HepG2 (cell line): ENCODE measurements around the gene ERLEC1. TPM values are rescaled to one million over a fixed set of nuclear protein-coding genes. Genes with fewer than 3 reads are reported as not detected.
A peak's percentile ranks its signal among the peaks of the same experiment; 100 is the strongest.

ENCODE experiments used
- CBX1 ChIP-seq: IDR thresholded peaks from one replicate; pipeline ENCODE4 v1.6.1; 2016; ENCODE audit warnings: antibody characterized with exemption, low read depth
- DR1 ChIP-seq: sonication (generic); formaldehyde crosslinking; IDR thresholded peaks from 2 replicates; pipeline ENCODE4 v1.8.0; 2021; ENCODE audit warnings: mild to moderate bottlenecking, missing genetic modification reagents, inconsistent platforms
- ESRRA ChIP-seq: sonication (generic); formaldehyde crosslinking; IDR thresholded peaks from 2 replicates; pipeline ENCODE4 v1.5.1; 2020; ENCODE audit warnings: mild to moderate bottlenecking, low read depth, missing genetic modification reagents
- HOXD1 ChIP-seq: sonication (generic); formaldehyde crosslinking; IDR thresholded peaks from 2 replicates; pipeline ENCODE4 v1.5.0; 2020; ENCODE audit warnings: missing genetic modification reagents
- KDM5B ChIP-seq: sonication (generic); formaldehyde crosslinking; IDR thresholded peaks from 2 replicates; pipeline ENCODE4 v1.4.0; 2020; ENCODE audit warnings: missing genetic modification reagents, mild to moderate bottlenecking, borderline replicate concordance
- KMT2A ChIP-seq: sonication (generic); formaldehyde crosslinking; IDR thresholded peaks from 2 replicates; pipeline ENCODE4 v1.4.0; 2020; ENCODE audit warnings: missing genetic modification reagents
- POLR2AphosphoS5 ChIP-seq: IDR thresholded peaks from 2 replicates; pipeline ENCODE4 v1.6.1; 2012; ENCODE audit warnings: low read depth, low read length
- RAD51 ChIP-seq: fragments of 450-650 bp; IDR thresholded peaks from 2 replicates; pipeline ENCODE4 v1.6.1; 2016; ENCODE audit warnings: borderline replicate concordance
- YY1 ChIP-seq: IDR thresholded peaks from 2 replicates; pipeline ENCODE4 v1.6.1; 2011; ENCODE audit warnings: low read length, low read depth, moderate library complexity, mild to moderate bottlenecking; ENCODE audit not compliant: insufficient read depth, insufficient replicate concordance
- ZBTB4 ChIP-seq: sonication (generic); formaldehyde crosslinking; IDR thresholded peaks from 2 replicates; pipeline ENCODE4 v1.4.0; 2020; ENCODE audit warnings: missing genetic modification reagents, mild to moderate bottlenecking, borderline replicate concordance
- ZBTB42 ChIP-seq: sonication (generic); formaldehyde crosslinking; IDR thresholded peaks from 2 replicates; pipeline ENCODE4 v1.5.0; 2020; ENCODE audit warnings: mild to moderate bottlenecking, missing genetic modification reagents
- ZNF432 ChIP-seq: sonication (generic); formaldehyde crosslinking; IDR thresholded peaks from 2 replicates; pipeline ENCODE4 v1.5.0; 2020; ENCODE audit warnings: missing genetic modification reagents, mild to moderate bottlenecking, borderline replicate concordance
- ZSCAN21 ChIP-seq: sonication (generic); formaldehyde crosslinking; IDR thresholded peaks from 2 replicates; pipeline ENCODE4 v1.8.0; 2022; ENCODE audit warnings: mild to moderate bottlenecking, missing genetic modification reagents, moderate library complexity, borderline replicate concordance
- polyA plus RNA-seq, 8 experiments: library from polyadenylated mRNA; depleted of rRNA in 3 of 8; stranded (reverse) in 7 of 8; unstranded in 1 of 8; fragments of >200 nt; fragmentation: Illumina TruSeq in 4 of 8; extraction: Trizol in 4 of 8; gene quantifications; 2 replicates each; pipeline versions ENCODE4 v1.2.1 to v1.2.3, GENCODE V29; 2011 to 2016; ENCODE audit warnings: low read depth in 4 of 8, missing spikeins in 1 of 8, mixed read lengths in 1 of 8; ENCODE audit not compliant: insufficient read depth in 1 of 8
- total RNA-seq, 5 experiments: library from RNA; depleted of rRNA; stranded (reverse); fragments of >200 nt; fragmentation: Illumina TruSeq; extraction: Trizol; gene quantifications; 2 replicates each; pipeline ENCODE4 v1.2.3, GENCODE V29; 2016; ENCODE audit warnings: low read depth in 1 of 5
- TF ChIP-seq, protein P1 (sequence below): sonication (generic); formaldehyde crosslinking; IDR thresholded peaks from 2 replicates; pipeline ENCODE4 v1.8.0; 2022; ENCODE audit warnings: mild to moderate bottlenecking, missing genetic modification reagents, borderline replicate concordance
- TF ChIP-seq, protein P2 (sequence below): sonication (generic); formaldehyde crosslinking; IDR thresholded peaks from 2 replicates; pipeline ENCODE4 v1.4.0; 2020; ENCODE audit warnings: mild to moderate bottlenecking, missing genetic modification reagents
- TF ChIP-seq, protein P3 (sequence below): sonication (generic); formaldehyde crosslinking; IDR thresholded peaks from 2 replicates; pipeline ENCODE4 v1.8.0; 2022; ENCODE audit warnings: mild to moderate bottlenecking, missing genetic modification reagents; ENCODE audit not compliant: insufficient replicate concordance
- TF ChIP-seq, protein P4 (sequence below): sonication (generic); formaldehyde crosslinking; IDR thresholded peaks from 2 replicates; pipeline ENCODE4 v1.4.0; 2020; ENCODE audit warnings: missing genetic modification reagents

ERLEC1 gene
- total and polyA plus RNA-seq, 2 of the 13 experiments (the other 11 are each of a cell fraction or from before 2014, with no cell fraction given) = 87.3 to 88.4 TPM

GRCh38 chr2:53829273-53829979 is 42.6 kb downstream of the ERLEC1 start (continued):
- TF ChIP-seq ZBTB4 (CRISPR knock-in tag) (peak; percentile 36; the same call in 1 of the 2 replicates), ESRRA (CRISPR knock-in tag) (no peak), YY1 (no peak), RAD51 (no peak), HOXD1 (CRISPR knock-in tag) (no peak), CBX1 (no peak), KDM5B (0 out of 2 replicates have a peak, but pooled peaks have one; percentile 35), KMT2A (no peak), DR1 (CRISPR knock-in tag) (no peak), POLR2AphosphoS5 (no peak), ZSCAN21 (CRISPR knock-in tag) (no peak), ZNF432 (CRISPR knock-in tag) (no peak), ZBTB42 (CRISPR knock-in tag) (no peak)
- TF ChIP-seq, protein P1, sequence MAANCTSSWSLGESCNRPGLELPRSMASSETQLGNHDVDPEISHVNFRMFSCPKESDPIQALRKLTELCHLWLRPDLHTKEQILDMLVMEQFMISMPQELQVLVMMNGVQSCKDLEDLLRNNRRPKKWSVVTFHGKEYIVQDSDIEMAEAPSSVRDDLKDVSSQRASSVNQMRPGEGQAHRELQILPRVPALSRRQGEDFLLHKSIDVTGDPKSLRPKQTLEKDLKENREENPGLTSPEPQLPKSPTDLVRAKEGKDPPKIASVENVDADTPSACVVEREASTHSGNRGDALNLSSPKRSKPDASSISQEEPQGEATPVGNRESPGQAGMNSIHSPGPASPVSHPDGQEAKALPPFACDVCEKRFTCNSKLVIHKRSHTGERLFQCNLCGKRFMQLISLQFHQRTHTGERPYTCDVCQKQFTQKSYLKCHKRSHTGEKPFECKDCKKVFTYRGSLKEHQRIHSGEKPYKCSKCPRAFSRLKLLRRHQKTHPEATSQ = no peak
- TF ChIP-seq, protein P2, sequence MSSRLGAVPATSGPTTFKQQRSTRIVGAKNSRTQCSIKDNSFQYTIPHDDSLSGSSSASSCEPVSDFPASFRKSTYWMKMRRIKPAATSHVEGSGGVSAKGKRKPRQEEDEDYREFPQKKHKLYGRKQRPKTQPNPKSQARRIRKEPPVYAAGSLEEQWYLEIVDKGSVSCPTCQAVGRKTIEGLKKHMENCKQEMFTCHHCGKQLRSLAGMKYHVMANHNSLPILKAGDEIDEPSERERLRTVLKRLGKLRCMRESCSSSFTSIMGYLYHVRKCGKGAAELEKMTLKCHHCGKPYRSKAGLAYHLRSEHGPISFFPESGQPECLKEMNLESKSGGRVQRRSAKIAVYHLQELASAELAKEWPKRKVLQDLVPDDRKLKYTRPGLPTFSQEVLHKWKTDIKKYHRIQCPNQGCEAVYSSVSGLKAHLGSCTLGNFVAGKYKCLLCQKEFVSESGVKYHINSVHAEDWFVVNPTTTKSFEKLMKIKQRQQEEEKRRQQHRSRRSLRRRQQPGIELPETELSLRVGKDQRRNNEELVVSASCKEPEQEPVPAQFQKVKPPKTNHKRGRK (CRISPR knock-in tag) = peak; percentile 42; the same call in 1 of the 2 replicates
- TF ChIP-seq, protein P3, sequence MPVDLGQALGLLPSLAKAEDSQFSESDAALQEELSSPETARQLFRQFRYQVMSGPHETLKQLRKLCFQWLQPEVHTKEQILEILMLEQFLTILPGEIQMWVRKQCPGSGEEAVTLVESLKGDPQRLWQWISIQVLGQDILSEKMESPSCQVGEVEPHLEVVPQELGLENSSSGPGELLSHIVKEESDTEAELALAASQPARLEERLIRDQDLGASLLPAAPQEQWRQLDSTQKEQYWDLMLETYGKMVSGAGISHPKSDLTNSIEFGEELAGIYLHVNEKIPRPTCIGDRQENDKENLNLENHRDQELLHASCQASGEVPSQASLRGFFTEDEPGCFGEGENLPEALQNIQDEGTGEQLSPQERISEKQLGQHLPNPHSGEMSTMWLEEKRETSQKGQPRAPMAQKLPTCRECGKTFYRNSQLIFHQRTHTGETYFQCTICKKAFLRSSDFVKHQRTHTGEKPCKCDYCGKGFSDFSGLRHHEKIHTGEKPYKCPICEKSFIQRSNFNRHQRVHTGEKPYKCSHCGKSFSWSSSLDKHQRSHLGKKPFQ (CRISPR knock-in tag) = no peak
- TF ChIP-seq, protein P4, sequence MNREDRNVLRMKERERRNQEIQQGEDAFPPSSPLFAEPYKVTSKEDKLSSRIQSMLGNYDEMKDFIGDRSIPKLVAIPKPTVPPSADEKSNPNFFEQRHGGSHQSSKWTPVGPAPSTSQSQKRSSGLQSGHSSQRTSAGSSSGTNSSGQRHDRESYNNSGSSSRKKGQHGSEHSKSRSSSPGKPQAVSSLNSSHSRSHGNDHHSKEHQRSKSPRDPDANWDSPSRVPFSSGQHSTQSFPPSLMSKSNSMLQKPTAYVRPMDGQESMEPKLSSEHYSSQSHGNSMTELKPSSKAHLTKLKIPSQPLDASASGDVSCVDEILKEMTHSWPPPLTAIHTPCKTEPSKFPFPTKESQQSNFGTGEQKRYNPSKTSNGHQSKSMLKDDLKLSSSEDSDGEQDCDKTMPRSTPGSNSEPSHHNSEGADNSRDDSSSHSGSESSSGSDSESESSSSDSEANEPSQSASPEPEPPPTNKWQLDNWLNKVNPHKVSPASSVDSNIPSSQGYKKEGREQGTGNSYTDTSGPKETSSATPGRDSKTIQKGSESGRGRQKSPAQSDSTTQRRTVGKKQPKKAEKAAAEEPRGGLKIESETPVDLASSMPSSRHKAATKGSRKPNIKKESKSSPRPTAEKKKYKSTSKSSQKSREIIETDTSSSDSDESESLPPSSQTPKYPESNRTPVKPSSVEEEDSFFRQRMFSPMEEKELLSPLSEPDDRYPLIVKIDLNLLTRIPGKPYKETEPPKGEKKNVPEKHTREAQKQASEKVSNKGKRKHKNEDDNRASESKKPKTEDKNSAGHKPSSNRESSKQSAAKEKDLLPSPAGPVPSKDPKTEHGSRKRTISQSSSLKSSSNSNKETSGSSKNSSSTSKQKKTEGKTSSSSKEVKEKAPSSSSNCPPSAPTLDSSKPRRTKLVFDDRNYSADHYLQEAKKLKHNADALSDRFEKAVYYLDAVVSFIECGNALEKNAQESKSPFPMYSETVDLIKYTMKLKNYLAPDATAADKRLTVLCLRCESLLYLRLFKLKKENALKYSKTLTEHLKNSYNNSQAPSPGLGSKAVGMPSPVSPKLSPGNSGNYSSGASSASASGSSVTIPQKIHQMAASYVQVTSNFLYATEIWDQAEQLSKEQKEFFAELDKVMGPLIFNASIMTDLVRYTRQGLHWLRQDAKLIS (CRISPR knock-in tag) = no peak
